GM21717 (cell line): Measurements from ENCODE around the gene MACROD2.

Source experiments
- ATAC-seq: cut with Tn5 transposase; IDR thresholded peaks from one replicate; pipeline ENCODE4 v1.9.1; 2021; ENCODE audit warnings: mild to moderate bottlenecking, moderate library complexity; ENCODE audit not compliant: unreplicated experiment

The MACROD2 gene

DNA sequence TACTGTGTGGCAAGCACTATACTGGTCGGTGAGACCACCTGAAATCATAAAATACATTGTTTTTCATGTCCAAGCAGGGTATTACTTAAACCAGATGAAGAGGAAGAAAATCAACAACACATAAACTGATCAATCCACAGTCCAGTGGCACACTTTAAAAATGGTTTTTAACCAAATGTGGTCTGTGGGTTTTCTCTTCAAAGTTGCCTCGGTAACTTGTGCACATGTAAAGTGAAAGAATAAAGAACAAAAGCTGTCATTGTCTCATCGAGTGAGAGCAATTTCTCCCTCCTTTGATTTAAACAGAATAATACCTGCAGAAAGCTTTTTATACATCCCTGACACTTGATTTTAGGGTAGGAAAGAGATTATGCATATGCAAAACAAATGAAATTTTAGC is 338.4 kb downstream of the MACROD2 start:
- ATAC-seq, result no peak

DNA sequence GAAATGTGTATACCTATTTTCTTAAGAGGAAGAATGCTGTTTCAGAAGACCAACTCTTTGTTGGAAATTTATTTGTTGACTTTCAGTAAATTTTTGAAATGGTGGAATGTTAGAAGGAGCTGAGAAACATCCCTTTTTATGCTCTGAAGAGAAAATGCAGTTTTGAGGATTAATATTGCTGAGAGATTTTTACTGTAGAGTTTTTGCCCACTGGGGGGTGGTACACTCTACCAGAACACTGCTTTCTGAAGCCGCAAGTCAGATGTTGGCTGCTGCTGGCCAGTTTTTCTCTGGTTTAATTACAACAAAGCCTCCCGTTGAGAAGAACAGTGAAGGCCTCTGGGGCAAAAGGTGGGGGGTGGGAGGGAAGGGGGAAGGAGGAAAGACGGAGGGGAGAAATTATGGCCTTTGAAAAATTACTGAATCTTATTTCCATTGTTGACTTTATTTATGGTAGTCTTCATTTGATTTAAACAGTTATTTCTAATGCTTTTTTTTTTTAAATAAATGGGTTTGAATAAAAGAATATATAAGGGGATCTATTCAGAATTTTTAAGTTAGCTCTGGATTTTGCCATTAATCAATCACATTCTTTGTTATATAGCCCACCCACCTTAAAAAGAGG is 339.1 kb downstream of the MACROD2 start:
- ATAC-seq, result no peak

DNA sequence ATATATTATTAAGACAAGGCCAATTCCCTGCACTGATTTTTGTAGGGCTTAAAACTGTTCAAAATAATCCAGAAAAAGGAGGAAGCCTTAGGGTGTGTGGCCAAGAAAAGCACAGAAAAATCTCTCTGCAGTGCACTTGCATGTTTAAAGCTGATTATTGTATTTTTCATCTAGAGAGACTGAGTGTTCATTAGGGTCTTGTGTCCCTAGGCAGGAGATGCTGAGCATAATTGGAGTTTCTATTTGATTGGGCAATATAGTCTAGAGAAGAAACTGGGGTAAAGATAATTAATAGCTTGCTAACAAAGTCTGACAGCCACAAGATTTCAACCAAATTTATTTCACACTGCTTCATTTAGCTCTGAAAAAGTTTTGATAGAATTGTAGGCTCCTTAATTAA is 339.7 kb downstream of the MACROD2 start:
- ATAC-seq, result no peak

DNA sequence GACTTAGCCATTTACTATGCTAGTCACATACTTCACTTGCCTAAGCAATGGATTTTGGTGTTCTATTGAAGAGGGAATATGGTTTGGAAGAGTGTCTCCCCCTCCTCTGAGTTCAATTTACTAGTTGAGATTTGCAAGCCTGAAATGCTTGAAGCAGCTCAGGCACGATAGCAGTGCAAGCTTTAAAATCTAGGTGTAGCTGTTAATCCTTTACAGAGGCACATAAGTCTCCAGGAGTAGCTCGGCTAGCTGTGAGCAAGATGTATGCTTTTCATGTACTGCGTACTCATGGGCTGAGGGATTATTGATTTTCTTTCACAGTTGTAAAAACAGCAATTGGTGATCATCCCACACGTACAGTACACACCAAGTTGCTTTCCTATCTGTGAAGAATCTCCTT is 341.4 kb downstream of the MACROD2 start:
- no peak for ATAC-seq

DNA sequence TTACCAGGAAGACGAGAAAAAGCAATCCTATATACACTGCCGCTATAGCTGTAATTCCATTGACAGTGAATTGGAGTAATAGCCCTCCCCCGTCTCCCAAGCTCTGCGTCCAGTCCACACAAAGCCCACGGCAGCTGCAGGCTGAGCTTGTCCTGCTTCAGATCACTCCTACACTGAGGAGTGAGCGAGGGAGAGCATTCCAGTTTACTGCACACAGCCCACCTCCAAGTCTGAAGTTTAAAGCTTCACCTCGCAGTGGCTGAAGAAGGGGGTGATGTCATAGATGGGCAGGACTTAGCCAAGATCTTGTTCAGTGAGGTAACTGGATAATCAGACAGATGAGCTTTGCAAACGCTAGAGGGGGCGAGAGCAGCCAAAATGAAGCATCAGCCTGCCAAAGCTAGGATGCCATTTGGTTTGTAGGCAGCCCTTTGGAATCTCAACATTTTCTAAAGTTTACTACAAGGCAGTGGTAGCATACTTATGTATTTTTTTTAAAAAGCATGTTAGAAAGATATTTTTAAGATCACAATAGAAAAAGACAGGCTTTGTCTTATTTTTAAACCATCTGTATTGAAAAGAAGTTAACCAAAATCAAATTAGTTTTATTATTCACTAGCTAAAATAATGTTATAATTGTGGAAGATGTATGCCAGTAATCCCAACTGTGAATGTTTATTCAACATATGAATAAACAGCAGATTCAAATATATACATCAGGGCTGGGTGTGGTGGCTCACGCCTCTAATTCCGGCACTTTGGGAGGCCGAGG is 342.3 kb downstream of the MACROD2 start, which contains the start of gene FLRT3:
Gene FLRT3, minus strand, starts transcription at position 213 of the 772 bp plus-strand sequence. CDS start 10,106 bp downstream, outside the sequence.
- peak; percentile 98 for ATAC-seq

DNA sequence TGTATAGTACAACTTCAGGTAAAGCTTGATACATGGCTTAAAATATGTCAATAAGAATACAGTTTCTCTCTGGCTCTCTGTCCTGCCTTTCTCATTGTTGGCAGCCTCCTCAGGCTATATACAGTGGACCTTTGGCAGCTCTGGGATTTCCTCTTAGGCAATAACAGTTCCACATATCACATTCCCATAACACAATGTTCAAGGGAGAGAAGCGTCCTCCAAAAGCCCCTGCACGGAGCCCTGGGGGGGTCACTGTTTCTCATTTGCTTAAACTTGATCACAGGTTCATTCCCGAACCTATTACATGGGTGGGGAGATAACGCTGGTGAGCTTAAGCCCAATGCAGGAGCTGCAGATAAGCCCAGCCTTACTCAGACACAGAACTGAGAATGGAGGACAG is 346.5 kb downstream of the MACROD2 start:
- ATAC-seq, result no peak

DNA sequence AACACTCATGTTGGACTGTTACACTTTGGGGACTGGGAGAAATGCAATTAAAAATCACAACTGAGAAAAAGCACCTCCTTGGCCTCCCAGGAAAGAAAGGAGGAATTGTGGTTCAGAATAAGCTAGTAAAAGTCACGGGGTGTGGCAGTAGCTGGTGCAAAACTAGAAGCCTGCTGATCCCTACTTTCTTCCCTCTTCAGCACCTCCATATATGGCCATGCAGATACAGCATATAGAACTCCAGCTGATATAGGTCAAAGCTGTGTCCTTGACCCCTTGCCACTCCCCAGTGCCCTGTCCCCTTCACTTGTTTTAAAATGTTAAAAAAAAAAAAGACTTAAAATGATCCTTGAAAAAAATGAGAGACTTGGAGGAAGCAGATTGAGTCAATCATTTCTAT is 347.6 kb downstream of the MACROD2 start:
- no peak for ATAC-seq

DNA sequence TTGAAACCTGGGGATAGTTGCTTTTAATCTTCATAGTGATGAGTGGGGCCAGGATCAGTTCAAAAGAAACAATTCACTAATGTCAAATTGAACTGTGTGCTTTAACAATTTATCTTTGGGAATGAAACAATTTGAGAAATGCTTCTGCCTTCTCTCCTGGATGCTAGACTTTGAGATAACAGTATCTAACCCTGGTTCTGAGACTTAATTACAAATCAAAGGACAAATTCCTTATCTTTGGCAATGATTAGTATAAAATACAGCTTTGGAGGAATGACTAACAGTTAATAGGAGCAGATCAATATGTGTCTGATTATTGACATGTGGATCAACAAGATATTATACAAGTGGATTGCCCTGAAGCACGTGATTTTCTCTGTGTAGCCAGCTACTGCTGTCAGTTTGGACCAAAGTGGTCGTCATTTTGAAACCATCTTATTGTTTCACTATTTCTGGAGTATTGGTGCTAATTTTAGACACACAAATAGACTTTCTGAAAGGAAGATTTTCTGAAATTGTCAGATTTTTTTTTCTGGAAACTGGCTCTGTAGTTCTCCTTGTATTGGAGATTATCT is 348.3 kb downstream of the MACROD2 start:
- no peak for ATAC-seq

DNA sequence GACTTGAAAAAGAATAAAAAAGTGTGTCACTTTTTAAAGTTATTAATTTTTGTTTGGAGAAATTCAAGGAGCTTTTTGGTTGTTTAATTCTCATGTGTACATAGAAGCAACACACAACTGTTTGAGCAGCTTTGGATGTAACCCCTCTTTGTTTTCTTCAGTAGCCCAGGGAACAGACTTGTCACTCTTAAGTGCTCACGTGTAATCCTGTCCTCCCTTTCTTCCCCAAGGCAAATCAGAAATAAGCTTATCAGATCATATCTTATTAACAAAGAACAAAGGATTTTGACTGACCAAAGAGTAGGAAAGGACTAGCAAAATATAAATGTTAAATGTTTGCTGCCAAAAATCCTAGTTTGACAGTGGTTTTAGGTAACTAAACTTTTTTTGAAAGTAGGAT is 349.4 kb downstream of the MACROD2 start:
- no peak for ATAC-seq

DNA sequence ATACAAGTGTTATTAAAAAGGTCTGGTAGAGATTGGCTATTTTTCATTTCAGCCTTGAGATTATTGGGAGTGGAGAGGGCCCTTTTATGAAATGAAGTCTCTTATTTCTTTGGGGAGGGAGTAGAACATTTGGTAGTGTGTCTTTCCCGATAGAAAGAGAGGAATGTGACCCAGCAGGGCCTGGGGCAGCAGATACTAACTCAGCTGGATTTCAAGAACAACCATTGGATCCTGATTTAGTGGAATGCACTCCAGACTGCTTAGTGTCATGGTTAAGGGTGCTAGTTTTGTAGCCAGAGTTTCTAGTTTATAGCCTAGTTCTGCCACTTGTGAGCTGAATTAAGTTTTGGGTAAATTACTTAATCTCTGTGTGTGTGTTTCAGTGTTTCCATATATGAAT is 360.5 kb downstream of the MACROD2 start:
- no peak for ATAC-seq

DNA sequence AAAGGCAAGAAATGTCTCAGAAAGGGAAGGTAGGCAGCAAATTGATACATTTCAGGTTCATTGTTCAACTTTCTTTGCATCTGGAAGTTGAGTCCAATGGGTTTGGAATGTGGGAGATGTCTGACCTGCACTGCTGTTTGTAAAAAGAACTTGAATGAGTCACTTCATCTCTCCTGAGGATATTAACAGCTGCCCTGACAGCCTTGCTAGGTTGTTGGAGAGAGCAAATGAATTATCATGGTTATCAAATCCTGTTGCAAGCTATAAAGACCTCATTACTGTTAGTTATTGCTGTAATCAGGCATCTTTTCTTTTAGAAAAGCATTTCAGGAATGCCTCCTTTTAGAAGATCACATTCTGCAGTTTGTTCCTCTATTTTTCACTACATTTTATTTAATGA is 365.1 kb downstream of the MACROD2 start:
- no peak for ATAC-seq

DNA sequence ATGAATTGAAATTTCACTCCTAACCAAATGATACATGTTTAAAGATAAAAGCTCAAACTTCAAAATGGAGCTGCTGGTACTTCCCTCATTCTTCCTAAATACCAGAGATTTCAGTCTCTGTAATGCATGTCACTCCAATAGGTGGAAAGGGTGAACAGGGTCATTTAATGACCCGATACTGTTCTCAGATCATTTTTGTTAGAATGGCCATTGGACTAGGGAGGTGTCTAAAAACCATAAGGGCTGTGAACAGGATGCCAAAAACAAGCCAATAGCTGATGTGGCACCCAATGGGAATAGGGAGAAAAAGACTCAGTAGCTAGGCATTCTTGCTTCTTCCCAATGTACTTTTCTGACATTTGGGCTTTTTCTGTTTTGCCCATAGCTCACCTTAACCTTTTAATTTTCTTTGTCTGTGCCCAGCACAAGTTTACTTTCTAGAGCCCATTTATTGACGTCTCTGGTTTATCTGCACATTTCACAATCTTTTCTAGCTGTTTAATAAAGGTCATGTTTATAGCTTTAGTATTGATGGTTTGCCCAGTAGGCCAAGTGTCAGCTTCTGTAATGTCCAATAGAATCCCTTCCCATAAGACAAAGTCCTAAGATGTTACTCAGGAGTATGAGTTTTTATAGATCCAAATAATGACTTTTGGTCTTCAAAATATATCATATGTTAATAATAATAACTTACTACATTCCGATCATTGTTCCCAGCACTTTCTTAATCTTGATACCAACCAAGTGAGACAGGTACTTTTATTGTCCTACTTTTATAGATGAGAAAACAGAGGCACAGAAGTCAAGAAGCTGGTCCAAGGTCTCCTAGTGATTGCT is 366.4 kb downstream of the MACROD2 start:
- no peak for ATAC-seq

DNA sequence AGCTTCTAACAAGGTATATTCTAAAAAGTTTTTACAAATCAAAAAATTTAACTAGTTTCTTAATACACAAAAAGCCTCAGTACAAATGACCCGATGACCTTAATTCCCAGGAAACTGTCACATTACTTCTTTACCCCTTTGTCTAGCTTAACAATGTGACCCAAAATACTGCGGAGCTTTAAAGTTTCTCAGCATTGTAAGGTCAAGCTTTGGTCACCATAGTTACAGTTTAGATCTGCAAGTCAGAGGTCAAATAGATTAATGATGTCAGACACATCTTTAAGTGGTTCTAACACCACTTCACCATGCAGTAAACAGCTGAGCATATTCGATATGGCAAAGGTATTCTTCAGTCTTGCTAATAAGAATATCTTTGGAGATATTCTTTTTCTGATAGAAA is 378.9 kb downstream of the MACROD2 start:
- ATAC-seq, result no peak

DNA sequence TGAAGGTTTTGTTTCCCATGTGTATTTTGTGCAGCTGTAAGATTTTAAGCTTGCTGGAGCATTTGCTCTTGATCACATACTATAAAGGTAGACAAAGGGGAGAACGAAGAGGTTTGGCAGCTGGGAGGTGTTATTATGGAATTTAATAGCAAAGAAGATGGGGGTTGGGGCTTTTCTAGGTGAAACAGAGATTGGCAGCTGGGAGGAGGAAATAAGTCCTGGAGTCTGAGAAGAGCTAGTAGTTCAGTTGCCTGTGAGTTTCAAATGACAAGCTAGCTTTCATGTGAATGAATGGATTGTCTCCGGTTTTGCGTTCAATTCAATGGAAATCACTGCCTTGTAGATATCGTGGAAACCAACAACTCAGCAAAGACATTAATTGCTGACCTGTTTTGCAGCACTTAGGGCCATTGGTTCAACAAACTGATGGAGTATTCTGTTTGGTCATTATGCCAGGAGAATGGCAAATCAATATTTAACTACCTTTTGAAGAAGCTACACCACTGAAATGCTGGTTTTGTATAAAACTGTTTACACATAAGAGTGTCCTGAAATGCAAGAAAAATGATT is 380.2 kb downstream of the MACROD2 start:
- ATAC-seq, result no peak

DNA sequence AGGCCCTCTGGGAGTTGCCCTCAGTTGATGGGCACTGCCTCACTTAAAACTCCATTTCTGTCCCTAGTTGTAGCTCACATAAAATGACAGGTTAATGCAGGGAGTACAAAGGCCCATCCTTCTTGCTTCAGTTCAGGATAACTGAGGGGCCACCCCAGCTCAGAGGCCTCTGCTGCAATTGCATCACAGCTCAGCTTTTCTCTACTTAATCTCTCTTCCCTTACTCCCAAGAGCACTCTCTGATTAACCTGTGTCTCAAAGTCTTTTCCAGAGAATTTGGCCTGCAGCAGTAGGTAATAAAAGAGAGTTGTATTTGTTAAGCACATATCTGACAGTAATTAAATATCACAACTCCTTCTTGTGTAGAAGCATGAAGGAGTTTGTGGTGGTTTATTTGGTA is 383.0 kb downstream of the MACROD2 start:
- no peak for ATAC-seq

DNA sequence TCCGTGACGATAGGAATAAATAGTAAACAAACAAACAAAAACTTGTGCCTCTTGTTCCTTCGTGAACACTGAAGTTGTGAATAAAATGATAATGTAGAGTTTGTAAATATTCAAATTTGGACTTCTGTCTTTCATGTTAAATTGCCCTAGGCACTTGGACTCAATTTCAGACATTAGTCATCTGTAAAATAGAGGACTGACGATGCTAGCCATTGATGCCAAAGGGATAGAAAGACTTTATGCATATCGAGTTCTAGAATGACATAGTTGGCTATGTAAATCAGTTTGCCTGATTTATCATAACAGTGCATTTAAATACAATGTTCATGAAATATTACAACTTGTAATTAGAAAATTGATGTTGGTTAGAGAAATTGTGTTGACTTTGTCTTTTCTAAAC is 388.0 kb downstream of the MACROD2 start:
- ATAC-seq, result no peak

DNA sequence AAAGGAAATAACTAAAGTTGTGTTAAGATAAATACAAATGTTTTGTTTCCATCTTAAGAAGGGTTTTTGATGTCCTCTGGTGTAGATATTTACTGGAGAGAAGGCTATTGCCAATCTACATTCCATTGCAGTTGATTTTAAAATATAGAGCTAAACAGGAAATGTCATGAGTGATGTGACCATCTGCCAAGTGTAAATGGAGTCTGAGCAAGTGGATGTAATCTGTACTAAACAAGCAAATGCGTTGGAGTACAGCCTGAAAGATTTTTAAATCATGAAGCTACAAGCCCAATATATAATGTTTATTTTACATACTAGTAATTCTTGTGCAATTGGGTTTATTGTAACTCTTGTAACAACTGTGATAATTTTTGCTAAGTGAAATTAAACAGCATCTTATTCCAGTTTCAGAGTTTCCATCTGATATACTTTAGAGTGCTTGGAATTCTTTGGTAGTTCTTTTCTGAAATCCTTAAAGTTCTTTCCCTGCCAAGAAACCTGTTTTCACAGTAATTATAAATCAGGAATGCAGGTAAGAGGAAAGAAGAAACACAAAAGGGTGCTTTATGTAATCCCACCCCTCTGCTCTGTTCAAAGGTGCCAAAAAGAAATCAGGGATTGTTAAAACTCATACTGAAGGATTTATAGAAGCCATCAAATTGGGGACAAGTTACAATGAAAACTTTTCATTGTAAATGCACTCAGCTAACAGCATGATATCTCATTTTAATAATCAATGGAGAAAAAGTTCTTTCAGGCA is 389.3 kb downstream of the MACROD2 start:
- no peak for ATAC-seq

DNA sequence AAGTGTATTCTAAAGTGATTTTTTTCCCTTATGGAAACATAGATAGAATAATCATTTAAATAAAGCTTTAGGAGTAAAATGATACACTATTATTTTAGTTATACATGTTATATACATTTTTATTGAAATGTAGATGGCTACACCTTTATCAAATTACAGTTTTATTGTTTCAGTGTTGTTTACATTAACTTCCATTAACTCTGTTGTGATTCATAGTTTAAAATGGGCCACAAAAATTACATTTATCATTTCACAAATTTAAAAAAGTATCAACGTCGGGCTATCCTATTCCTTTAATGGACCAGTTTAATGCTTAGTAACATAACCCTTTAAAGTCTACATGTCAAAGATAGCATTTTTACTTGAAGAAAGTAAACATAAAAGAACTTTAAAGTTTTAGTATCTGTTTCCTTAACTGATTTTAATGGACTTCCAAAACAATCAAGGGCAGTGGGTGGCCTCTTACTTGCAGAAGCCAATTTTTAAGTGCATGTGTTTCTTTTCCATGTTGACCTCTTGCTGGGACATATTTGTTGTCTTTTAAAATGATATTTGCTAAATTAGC is 389.9 kb downstream of the MACROD2 start:
- ATAC-seq, result no peak

DNA sequence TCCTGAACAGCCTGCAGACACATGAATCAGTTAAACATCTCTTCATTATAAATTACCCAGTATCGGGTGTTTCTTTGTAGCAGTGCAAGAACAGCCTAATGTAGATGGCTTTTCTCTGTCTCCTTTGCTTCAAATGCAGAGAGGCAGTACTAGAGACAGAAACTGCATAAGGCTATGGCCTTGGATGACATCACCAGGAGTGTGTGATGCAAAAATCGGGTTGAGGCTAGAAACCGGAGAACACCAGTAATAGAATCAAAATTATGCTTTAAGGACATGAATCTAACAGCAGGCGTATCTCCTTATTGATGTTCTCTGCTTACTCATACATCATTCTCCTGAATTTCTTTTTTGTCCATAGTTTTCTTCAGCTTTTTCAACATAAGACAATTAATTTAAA is 391.4 kb downstream of the MACROD2 start:
- no peak for ATAC-seq
